EH (cell line): Measurements from ENCODE around the gene TTC29.
"Not testable (repeated sequence)": the region's sequence is repeated elsewhere in the genome, so short reads cannot be mapped to it uniquely, and the experiment has no call there.

Experiments
- DNase-seq: peaks from one replicate; pipeline ENCODE4 v3.0.0-alpha.2; 2015; ENCODE audit warnings: low read depth

The TTC29 gene

GRCh38 chr4:146699910-146700309 is 245.8 kb downstream of the TTC29 start:
- DNase-seq: no peak

GRCh38 chr4:146674829-146675570 is 270.7 kb downstream of the TTC29 start:
- DNase-seq: no peak

- DNase-seq: not testable (repeated sequence)
These were observed 281.7 kb downstream of the TTC29 start for GRCh38 chr4:146663968-146664311.

GRCh38 chr4:146661367-146661766 is 284.3 kb downstream of the TTC29 start:
- no peak for DNase-seq
